Epithelial cell of proximal tubule (primary cell): ENCODE data around the gene PHACTR1. TPM values are rescaled to one million over a fixed set of nuclear protein-coding genes. Genes with fewer than 3 reads are reported as not detected.

ENCODE experiments used
- DNase-seq: peaks from one replicate; pipeline ENCODE4 v3.0.0-alpha.2; 2011; ENCODE audit warnings: low read depth
- H3K4me3 ChIP-seq: 2 replicates; pipeline ENCODE4 v1.5.1; 2011; ENCODE audit warnings: low read depth, mild to moderate bottlenecking, low read length
- total RNA-seq: library from RNA; depleted of rRNA; stranded (reverse); fragments of >200 nt; gene quantifications from 2 replicates; pipeline ENCODE4 v1.2.3, GENCODE V29; 2015
- TF ChIP-seq, protein P1 (sequence below): conservative IDR thresholded peaks from 2 replicates; pipeline ENCODE4 v1.5.1; 2012; ENCODE audit warnings: low read depth, mild to moderate bottlenecking, low read length

The PHACTR1 gene
- total RNA-seq, 1 donor from 2014 or later, result 0.98 TPM

DNA sequence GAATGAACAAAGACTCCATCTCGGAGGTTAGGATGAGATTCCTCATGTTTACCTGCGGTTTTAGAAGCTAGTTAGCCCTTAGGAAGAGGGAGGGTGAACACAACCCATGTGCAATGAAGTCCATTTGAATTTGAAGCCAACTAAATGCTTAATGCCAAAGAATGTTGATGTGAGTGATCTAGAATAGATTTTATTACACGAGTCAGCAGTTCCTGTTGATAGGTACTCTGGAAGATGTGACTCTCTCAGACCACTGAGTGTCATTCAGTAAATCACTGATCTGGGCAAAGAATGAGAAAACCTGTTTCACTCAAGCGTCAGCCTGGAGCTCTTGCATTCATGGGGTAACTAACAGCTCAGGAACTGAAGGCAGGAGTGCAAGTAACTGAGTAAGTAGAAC lies 505.5 kb downstream of the PHACTR1 start:
- H3K4me3 ChIP-seq, result no peak overlapping the region
- no peak for DNase-seq
- TF ChIP-seq, protein P1, sequence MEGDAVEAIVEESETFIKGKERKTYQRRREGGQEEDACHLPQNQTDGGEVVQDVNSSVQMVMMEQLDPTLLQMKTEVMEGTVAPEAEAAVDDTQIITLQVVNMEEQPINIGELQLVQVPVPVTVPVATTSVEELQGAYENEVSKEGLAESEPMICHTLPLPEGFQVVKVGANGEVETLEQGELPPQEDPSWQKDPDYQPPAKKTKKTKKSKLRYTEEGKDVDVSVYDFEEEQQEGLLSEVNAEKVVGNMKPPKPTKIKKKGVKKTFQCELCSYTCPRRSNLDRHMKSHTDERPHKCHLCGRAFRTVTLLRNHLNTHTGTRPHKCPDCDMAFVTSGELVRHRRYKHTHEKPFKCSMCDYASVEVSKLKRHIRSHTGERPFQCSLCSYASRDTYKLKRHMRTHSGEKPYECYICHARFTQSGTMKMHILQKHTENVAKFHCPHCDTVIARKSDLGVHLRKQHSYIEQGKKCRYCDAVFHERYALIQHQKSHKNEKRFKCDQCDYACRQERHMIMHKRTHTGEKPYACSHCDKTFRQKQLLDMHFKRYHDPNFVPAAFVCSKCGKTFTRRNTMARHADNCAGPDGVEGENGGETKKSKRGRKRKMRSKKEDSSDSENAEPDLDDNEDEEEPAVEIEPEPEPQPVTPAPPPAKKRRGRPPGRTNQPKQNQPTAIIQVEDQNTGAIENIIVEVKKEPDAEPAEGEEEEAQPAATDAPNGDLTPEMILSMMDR, result no peak

DNA sequence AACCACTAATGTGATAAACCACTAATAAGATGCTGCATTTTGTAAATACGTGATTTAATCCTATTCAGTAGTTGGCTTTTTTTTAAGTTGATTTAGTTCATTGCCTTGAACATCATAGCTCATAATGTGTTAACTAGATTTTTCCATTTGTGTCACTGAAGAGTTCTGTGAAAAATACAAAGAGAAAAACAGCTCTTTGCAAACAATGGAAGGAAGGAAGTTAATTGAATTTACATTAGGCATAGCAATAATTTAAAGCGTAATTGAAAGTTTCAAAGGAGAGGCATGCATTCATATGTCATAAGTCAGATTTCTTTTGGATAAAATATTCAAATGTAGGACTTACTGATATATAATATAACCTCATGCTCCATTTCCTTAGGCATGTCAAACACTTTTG lies 509.5 kb downstream of the PHACTR1 start:
- no peak for DNase-seq
- no peak overlapping the region for H3K4me3 ChIP-seq
- TF ChIP-seq, protein P1, result no peak

DNA sequence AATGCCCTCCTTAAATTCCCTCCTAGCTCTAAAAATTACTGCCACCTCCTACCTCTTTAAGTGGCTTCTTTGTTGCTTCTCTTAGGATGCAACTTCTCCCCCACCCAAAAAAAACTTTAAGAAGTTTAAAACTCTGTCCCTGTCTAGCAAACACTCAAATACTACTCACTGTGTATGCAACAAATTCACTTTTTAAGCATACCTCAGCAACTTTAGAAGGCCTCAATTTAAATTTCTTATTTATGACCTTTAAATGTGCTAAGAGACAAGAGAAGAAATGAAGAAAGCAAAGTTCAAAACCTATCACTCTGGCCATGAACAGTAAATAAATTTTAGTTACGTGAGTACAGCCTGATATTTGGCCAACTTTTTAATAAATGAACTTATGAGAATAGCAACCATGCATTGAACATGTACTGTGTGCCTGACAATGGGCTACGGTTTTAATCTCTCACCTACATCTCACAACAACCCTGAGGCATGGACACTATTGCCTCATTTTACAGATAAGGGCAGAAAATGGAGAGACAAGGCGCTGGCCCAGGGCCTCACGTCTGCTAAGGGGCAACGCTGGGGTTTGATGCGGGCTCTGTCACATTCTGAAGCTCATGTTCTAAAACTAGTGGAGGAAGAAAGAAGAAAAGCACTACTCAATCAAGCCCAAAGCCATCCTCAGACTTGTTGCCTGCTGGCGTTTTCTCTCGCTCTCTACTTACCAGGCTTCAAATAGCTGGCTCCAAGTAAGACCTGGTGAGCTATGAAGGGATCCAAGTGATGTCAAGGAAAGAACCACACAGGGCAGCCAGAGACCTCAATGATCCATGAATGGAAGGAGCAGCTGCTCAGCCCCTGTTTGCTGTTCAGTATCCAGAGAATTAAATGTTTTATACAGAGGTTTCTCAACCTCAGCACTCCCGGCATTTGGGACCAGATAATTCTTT lies 512.0 kb downstream of the PHACTR1 start:
- no peak for DNase-seq
- TF ChIP-seq, protein P1, result no peak
- H3K4me3 ChIP-seq, result no peak overlapping the region

DNA sequence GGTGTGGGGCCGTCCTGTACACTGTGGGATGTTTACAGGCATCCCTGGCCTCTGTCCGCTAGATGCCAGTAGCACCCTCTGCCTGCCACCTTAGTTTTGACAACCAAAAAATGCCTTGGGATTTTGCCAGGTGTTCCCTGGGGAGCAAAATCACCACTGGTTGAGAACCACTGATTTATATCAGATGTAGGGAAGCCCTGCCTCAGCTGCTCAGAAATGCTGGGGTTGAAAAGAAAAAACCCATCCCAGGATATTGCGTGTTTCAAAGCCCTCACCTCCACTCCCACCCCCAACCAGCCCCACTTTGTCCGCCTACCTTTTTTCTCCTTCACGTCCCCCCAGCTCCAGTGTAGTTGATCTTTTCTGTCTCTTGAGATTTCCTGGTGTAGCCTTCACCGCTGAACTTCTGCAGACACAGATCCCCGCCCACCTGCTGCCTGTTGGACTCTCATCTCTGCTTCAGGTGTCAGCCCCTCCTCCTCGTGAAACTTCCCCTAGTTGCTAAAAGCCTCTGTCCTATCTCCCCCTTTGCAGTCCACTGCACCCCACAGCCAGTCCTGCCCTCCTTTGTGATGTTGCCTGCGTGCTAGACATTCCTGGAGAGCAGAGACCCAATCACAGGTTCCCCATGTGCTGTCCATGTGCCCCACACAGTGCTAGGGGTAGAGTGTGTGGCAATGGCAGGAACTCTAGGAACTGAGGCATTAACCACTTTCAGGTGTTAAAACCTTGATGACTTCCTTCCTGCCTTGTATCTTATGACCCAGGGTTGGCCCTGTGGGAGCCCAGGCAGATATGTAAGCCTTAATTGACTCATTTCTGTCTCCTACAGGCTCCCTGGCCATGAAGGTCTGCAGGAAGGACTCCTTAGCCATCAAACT lies 512.9 kb downstream of the PHACTR1 start:
- TF ChIP-seq, protein P1, result peak; percentile 66
- DNase-seq, result no peak
- H3K4me3 ChIP-seq, result no peak overlapping the region

DNA sequence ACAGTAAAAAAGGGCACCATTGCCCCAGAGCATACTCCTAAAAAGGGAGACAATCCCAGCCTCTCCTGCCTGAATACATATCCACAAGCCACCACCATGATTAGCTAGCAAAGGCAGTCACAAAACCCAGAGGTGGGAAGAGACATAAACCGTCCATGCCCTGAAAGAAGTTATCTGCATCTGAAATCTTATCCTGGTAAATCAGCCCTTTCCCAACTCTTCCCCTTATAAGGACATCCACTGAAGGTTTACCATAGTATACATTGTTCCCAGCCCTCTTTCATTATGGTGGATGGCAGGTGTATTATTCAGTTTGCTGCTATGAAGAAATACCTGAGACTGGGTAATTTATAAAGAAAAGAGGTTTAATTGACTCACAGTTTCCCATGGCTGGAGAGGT lies 516.5 kb downstream of the PHACTR1 start:
- TF ChIP-seq, protein P1, result no peak

DNA sequence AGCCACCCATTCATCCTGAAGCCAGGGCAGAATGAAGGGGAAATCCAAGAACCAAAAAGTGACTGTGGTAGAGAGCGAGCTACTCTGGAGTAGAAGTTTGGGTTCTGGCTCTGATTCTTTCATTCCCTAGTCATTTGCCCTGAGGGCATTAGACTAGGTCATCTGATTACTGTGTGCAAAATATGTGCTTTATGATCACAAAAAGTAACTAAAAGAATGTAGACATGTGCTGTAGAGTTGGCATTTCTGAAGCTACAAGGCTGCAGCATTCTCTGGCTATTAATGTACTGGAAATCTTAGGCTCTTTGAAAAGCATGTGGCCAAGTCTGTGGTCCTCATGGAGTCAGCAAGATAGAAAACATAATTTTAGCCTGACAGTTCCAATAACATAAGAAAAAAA lies 517.6 kb downstream of the PHACTR1 start:
- DNase-seq, result no peak
- H3K4me3 ChIP-seq, result no peak overlapping the region
- TF ChIP-seq, protein P1, result no peak

More for the DNA sequence above, 516.5 kb downstream of the PHACTR1 start:
- no peak for DNase-seq
- H3K4me3 ChIP-seq, result no peak overlapping the region
